NB4 (cell line): ENCODE data around the gene ZFAND2B.

Experiments
- POLR2A ChIP-seq: IDR thresholded peaks from 2 replicates; pipeline ENCODE4 v1.6.1; 2011; ENCODE audit warnings: mild to moderate bottlenecking; ENCODE audit not compliant: insufficient read length; ENCODE audit errors: extremely low read depth
- TF ChIP-seq, protein P1 (sequence below): IDR thresholded peaks from one replicate; pipeline ENCODE4 v1.5.1; 2012; ENCODE audit warnings: low read depth, low read length

DNA sequence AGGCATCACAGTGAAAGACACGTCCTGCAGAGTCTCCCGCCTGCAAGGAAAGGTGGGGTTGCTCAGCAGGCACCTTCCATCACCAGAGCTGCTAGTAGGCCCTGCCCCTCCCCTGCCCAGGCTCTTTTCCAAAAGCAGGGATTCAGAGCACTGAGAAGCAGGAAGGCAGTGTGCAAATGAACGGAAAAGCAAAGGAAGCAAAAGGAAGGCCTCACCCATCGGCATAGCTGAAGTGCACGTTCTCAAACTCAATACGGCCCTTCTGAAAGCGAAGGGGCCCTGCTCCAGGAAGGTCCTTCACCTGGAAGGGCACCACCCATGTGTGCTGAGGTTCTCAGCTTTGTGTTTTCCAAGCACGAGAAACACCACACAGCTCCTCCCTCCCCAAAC is 6.4 kb downstream of the ZFAND2B start:
- TF ChIP-seq, protein P1, sequence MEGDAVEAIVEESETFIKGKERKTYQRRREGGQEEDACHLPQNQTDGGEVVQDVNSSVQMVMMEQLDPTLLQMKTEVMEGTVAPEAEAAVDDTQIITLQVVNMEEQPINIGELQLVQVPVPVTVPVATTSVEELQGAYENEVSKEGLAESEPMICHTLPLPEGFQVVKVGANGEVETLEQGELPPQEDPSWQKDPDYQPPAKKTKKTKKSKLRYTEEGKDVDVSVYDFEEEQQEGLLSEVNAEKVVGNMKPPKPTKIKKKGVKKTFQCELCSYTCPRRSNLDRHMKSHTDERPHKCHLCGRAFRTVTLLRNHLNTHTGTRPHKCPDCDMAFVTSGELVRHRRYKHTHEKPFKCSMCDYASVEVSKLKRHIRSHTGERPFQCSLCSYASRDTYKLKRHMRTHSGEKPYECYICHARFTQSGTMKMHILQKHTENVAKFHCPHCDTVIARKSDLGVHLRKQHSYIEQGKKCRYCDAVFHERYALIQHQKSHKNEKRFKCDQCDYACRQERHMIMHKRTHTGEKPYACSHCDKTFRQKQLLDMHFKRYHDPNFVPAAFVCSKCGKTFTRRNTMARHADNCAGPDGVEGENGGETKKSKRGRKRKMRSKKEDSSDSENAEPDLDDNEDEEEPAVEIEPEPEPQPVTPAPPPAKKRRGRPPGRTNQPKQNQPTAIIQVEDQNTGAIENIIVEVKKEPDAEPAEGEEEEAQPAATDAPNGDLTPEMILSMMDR: no peak
- no peak for TF ChIP-seq POLR2A
